Colonic mucosa (tissue), 4 donors: ENCODE measurements around the gene DIP2C. TPM values are rescaled to one million over a fixed set of nuclear protein-coding genes. Genes with fewer than 3 reads are reported as not detected.

Experiments
- DNase-seq: peaks from one replicate; pipeline ENCODE4 v3.0.0-alpha.2; 2020
- H3K27ac ChIP-seq: fragments of 200-600 bp; one replicate; pipeline ENCODE4 v1.8.0; 2021
- H3K27me3 ChIP-seq: fragments of 200-600 bp; one replicate; pipeline ENCODE4 v1.8.0; 2021
- H3K36me3 ChIP-seq: fragments of 200-600 bp; one replicate; pipeline ENCODE4 v1.8.0; 2021
- H3K4me1 ChIP-seq: fragments of 200-600 bp; one replicate; pipeline ENCODE4 v1.8.0; 2021; ENCODE audit warnings: mild to moderate bottlenecking
- H3K4me3 ChIP-seq: fragments of 200-600 bp; one replicate; pipeline ENCODE4 v1.8.0; 2021
- H3K9ac ChIP-seq, 2 donors: one replicate each; pipeline ENCODE4 v1.7.0; 2013; ENCODE audit warnings: control low read depth in 2 of 2, low read depth in 2 of 2, low read length in 2 of 2
- H3K9me3 ChIP-seq: fragments of 200-600 bp; one replicate; pipeline ENCODE4 v1.8.0; 2021
- CTCF ChIP-seq: fragments of 200-600 bp; IDR thresholded peaks from one replicate; pipeline ENCODE4 v1.8.0; 2022; ENCODE audit warnings: antibody characterized with exemption, mild to moderate bottlenecking
- intact Hi-C: fragments of 100-400 bp; cut with DNase I; formaldehyde crosslinking; loops from one replicate; pipeline ENCODE4 v1.14.1; 2022
- total RNA-seq, 2 donors: library from RNA; stranded (reverse); fragmentation: NEBNext Ultra II Directional in 1 of 2; extraction: Animal tissue kit (Norgen Biotek cat#: 25700) in 1 of 2; gene quantifications; one replicate each; pipeline ENCODE4 v1.2.1, GENCODE V29; 2021
- donor health status: healthy.
- donor health status: DM: no; HTN: no; CAD: no.
- donor health status: DM: no; HTN: no; CAD: no.

Gene DIP2C
- total RNA-seq, 2 donors from 2014 or later, result 7.6 to 11.2 TPM

- no peak for TF ChIP-seq CTCF
- H3K36me3 ChIP-seq, result no peaks in the 10 kb centered on the region
- no peak overlapping the region for H3K27ac ChIP-seq
- DNase-seq, result no peak
- H3K4me1 ChIP-seq, result no peaks in the 10 kb centered on the region
- no peaks in the 10 kb centered on the region for H3K9me3 ChIP-seq
- H3K9ac ChIP-seq, result no peak overlapping the region
- no peak overlapping the region for H3K4me3 ChIP-seq
- intact Hi-C loops, result no loop called here
- H3K27me3 ChIP-seq, result no peaks in the 10 kb centered on the region
Observed at GRCh38 chr10:279232-279631, 410.2 kb downstream of the DIP2C start.

- no peak for DNase-seq
- Histone ChIP-seq H3K36me3 (no peaks in the 10 kb centered on the region), H3K4me3 (no peak overlapping the region), H3K9me3 (no peaks in the 10 kb centered on the region), H3K27ac (no peak overlapping the region), H3K27me3 (no peaks in the 10 kb centered on the region), H3K4me1 (no peaks in the 10 kb centered on the region), H3K9ac (no peak overlapping the region)
- no peak for TF ChIP-seq CTCF
- intact Hi-C loops, result no loop called here
Observed at GRCh38 chr10:278707-279106, 410.8 kb downstream of the DIP2C start.

GRCh38 chr10:277963-278362 is 411.5 kb downstream of the DIP2C start:
- intact Hi-C loops, result no loop called here
- no peaks in the 10 kb centered on the region for H3K27me3 ChIP-seq
- no peak for TF ChIP-seq CTCF
- no peaks in the 10 kb centered on the region for H3K4me1 ChIP-seq
- H3K4me3 ChIP-seq, result no peak overlapping the region
- no peaks in the 10 kb centered on the region for H3K36me3 ChIP-seq
- H3K9ac ChIP-seq, result no peak overlapping the region
- DNase-seq, result no peak
- H3K9me3 ChIP-seq, result no peaks in the 10 kb centered on the region
- no peak overlapping the region for H3K27ac ChIP-seq

- H3K4me3 ChIP-seq, result no peak overlapping the region
- H3K9me3 ChIP-seq, result no peaks in the 10 kb centered on the region
- no peak for TF ChIP-seq CTCF
- intact Hi-C loops, result no loop called here
- H3K36me3 ChIP-seq, result no peaks in the 10 kb centered on the region
- H3K9ac ChIP-seq, result no peak overlapping the region
- no peak overlapping the region for H3K27ac ChIP-seq
- no peaks in the 10 kb centered on the region for H3K4me1 ChIP-seq
- no peak for DNase-seq
- H3K27me3 ChIP-seq, result no peaks in the 10 kb centered on the region
Observed at GRCh38 chr10:275680-276079, 413.8 kb downstream of the DIP2C start.

- Histone ChIP-seq H3K36me3 (no peaks in the 10 kb centered on the region), H3K27me3 (no peaks in the 10 kb centered on the region), H3K9ac (no peak overlapping the region), H3K27ac (no peak overlapping the region), H3K4me3 (no peak overlapping the region), H3K9me3 (no peaks in the 10 kb centered on the region), H3K4me1 (no peaks in the 10 kb centered on the region)
- no peak for DNase-seq
- intact Hi-C loops, result no loop called here
- TF ChIP-seq CTCF, result no peak
Observed at GRCh38 chr10:274866-275265, 414.6 kb downstream of the DIP2C start.

GRCh38 chr10:273088-273487 is 416.4 kb downstream of the DIP2C start:
- Histone ChIP-seq H3K27ac (no peak overlapping the region), H3K27me3 (no peaks in the 10 kb centered on the region), H3K4me1 (no peaks in the 10 kb centered on the region), H3K4me3 (no peak overlapping the region), H3K36me3 (no peaks in the 10 kb centered on the region), H3K9ac (no peak overlapping the region), H3K9me3 (no peaks in the 10 kb centered on the region)
- intact Hi-C loops, result no loop called here
- DNase-seq, result no peak
- no peak for TF ChIP-seq CTCF
